GM08714 (cell line): ENCODE results near the gene FHIT.

Experiments used
- H3K4me3 ChIP-seq: fragments of 200-500 bp; sonication (Bioruptor generic); 2 replicates; pipeline ENCODE4 v1.5.1; 2014; ENCODE audit warnings: mild to moderate bottlenecking, low read length, inconsistent platforms
- ZNF274 ChIP-seq: IDR thresholded peaks from 2 replicates; pipeline ENCODE4 v1.6.1; 2012; ENCODE audit warnings: mild to moderate bottlenecking, low read depth, low read length

Gene FHIT

GRCh38 chr3:60517134-60517533 is 734.1 kb downstream of the FHIT start:
- no peak overlapping the region for H3K4me3 ChIP-seq
- TF ChIP-seq ZNF274 = no peak

- H3K4me3 ChIP-seq = no peak overlapping the region
- no peak for TF ChIP-seq ZNF274
These were observed 736.4 kb downstream of the FHIT start for GRCh38 chr3:60514866-60515265.

GRCh38 chr3:60514085-60514649 is 737.1 kb downstream of the FHIT start:
- H3K4me3 ChIP-seq = no peak overlapping the region
- TF ChIP-seq ZNF274 = no peak

- H3K4me3 ChIP-seq = no peak overlapping the region
- no peak for TF ChIP-seq ZNF274
These were observed 738.0 kb downstream of the FHIT start for GRCh38 chr3:60513241-60513640.

GRCh38 chr3:60512506-60512905 is 738.7 kb downstream of the FHIT start:
- no peak for TF ChIP-seq ZNF274
- no peak overlapping the region for H3K4me3 ChIP-seq

GRCh38 chr3:60509471-60509870 is 741.8 kb downstream of the FHIT start:
- TF ChIP-seq ZNF274 = no peak

GRCh38 chr3:60504827-60505457 is 746.3 kb downstream of the FHIT start:
- TF ChIP-seq ZNF274 = no peak
- H3K4me3 ChIP-seq = no peak overlapping the region

More at GRCh38 chr3:60509471-60509870, 741.8 kb downstream of the FHIT start:
- H3K4me3 ChIP-seq = no peak overlapping the region

GRCh38 chr3:60501314-60501713 is 749.9 kb downstream of the FHIT start:
- TF ChIP-seq ZNF274 = no peak
- H3K4me3 ChIP-seq = no peak overlapping the region

- no peak for TF ChIP-seq ZNF274
- no peak overlapping the region for H3K4me3 ChIP-seq
These were observed 753.4 kb downstream of the FHIT start for GRCh38 chr3:60497902-60498301.

GRCh38 chr3:60490992-60491391 is 760.3 kb downstream of the FHIT start:
- no peak for TF ChIP-seq ZNF274
- no peak overlapping the region for H3K4me3 ChIP-seq

- no peak for TF ChIP-seq ZNF274
These were observed 776.2 kb downstream of the FHIT start for GRCh38 chr3:60475096-60475495.

GRCh38 chr3:60469481-60469880 is 781.8 kb downstream of the FHIT start:
- no peak for TF ChIP-seq ZNF274

More at GRCh38 chr3:60475096-60475495, 776.2 kb downstream of the FHIT start:
- no peak overlapping the region for H3K4me3 ChIP-seq

GRCh38 chr3:60463685-60464084 is 787.6 kb downstream of the FHIT start:
- H3K4me3 ChIP-seq = no peak overlapping the region
- TF ChIP-seq ZNF274 = no peak

More at GRCh38 chr3:60469481-60469880, 781.8 kb downstream of the FHIT start:
- no peak overlapping the region for H3K4me3 ChIP-seq

GRCh38 chr3:60461267-60461666 is 790.0 kb downstream of the FHIT start:
- H3K4me3 ChIP-seq = no peak overlapping the region
- no peak for TF ChIP-seq ZNF274

- H3K4me3 ChIP-seq = no peak overlapping the region
- TF ChIP-seq ZNF274 = no peak
These were observed 795.1 kb downstream of the FHIT start for GRCh38 chr3:60456180-60456579.

GRCh38 chr3:60453326-60453725 is 797.9 kb downstream of the FHIT start:
- no peak for TF ChIP-seq ZNF274
- no peak overlapping the region for H3K4me3 ChIP-seq

GRCh38 chr3:60448696-60449095 is 802.6 kb downstream of the FHIT start:
- H3K4me3 ChIP-seq = no peak overlapping the region
- no peak for TF ChIP-seq ZNF274
